Activated gamma-delta T cell treated with anti-CD3 and anti-CD28 coated beads, Interleukin-2, amount 50 U/mL, for 16 hours (primary cell): ENCODE results near the gene AP3M1.
"Not testable (repeated sequence)": the region's sequence is repeated elsewhere in the genome, so short reads cannot be mapped to it uniquely, and the experiment has no call there.

ENCODE experiments used
- DNase-seq: peaks from one replicate; pipeline ENCODE4 v3.0.0-alpha.2; 2020; ENCODE audit warnings: low read depth

AP3M1 gene

GRCh38 chr10:74150204-74150989, at the start of gene AP3M1:
TSS of gene AP3M1 (minus strand) at chr10:74150828. CDS start at chr10:74138379, 12,449 bp downstream.
- peak; percentile 69 for DNase-seq

- no peak for DNase-seq
These were observed 48.7 kb upstream of the AP3M1 start for GRCh38 chr10:74199315-74199714.

GRCh38 chr10:74194999-74195398, 44.4 kb upstream of the AP3M1 start:
- DNase-seq: no peak

GRCh38 chr10:74194545-74194944, 43.9 kb upstream of the AP3M1 start:
- no peak for DNase-seq

GRCh38 chr10:74190494-74190893, 39.9 kb upstream of the AP3M1 start:
- no peak for DNase-seq

GRCh38 chr10:74189999-74190421, 39.4 kb upstream of the AP3M1 start:
- no peak for DNase-seq

- not testable (repeated sequence) for DNase-seq
These were observed 38.0 kb upstream of the AP3M1 start for GRCh38 chr10:74188617-74189016.

- no peak for DNase-seq
These were observed 36.6 kb upstream of the AP3M1 start for GRCh38 chr10:74187237-74187636.

GRCh38 chr10:74186678-74187077, 36.0 kb upstream of the AP3M1 start:
- DNase-seq: no peak

- DNase-seq: no peak
These were observed 28.6 kb upstream of the AP3M1 start for GRCh38 chr10:74179111-74179710.

- no peak for DNase-seq
These were observed 27.6 kb upstream of the AP3M1 start for GRCh38 chr10:74178042-74178791.

- DNase-seq: peak; percentile 17
These were observed 26.6 kb upstream of the AP3M1 start for GRCh38 chr10:74177140-74177677.

GRCh38 chr10:74176380-74177139, 25.9 kb upstream of the AP3M1 start:
- peak; percentile 94 for DNase-seq

GRCh38 chr10:74175510-74176379, 25.1 kb upstream of the AP3M1 start:
- DNase-seq: no peak

GRCh38 chr10:74174521-74174920, 23.9 kb upstream of the AP3M1 start:
- DNase-seq: no peak

- no peak for DNase-seq
These were observed 21.0 kb upstream of the AP3M1 start for GRCh38 chr10:74171625-74172024.

GRCh38 chr10:74167443-74167842, 16.8 kb upstream of the AP3M1 start:
- DNase-seq: no peak

- no peak for DNase-seq
These were observed 14.9 kb upstream of the AP3M1 start for GRCh38 chr10:74165530-74165901.

- DNase-seq: no peak
These were observed 14.3 kb upstream of the AP3M1 start for GRCh38 chr10:74164716-74165529.
